ENCODE data around the gene EFHD2.

DNA sequence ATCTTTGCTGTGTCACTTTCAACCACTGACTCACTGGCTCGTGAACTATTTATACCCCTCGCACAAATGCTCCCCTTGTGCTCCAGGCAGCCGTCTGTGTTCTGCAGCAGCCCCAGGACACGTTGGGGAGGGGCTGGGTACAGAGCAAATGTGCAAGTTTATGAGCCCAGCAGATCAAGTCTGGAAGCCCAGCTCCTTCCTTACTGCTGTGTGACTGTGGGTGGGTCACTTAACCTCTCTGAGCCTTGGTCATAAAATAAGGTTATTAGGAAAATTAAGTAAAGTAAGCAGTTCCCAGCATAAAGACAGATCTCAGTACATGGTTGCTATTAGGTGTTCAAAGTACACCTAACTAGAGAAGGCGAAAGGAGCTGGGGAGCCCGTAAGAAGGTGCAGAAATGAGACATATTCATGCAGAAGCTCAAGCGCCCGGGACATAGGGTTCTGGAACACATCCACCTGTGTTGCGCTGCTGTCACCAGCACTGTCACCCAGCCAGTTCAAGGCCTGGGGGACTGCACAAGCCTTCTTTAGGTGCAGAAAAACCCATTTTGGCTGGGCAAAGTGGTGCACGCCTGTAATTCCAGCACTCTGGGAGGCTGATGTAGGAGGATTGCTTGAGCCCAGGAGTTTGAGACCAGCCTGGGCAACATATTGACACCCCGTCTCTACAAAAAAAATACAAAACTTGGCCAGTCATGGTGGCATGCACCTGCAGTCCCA is 13.8 kb downstream of the EFHD2 start:
- TF ChIP-seq, protein P1, sequence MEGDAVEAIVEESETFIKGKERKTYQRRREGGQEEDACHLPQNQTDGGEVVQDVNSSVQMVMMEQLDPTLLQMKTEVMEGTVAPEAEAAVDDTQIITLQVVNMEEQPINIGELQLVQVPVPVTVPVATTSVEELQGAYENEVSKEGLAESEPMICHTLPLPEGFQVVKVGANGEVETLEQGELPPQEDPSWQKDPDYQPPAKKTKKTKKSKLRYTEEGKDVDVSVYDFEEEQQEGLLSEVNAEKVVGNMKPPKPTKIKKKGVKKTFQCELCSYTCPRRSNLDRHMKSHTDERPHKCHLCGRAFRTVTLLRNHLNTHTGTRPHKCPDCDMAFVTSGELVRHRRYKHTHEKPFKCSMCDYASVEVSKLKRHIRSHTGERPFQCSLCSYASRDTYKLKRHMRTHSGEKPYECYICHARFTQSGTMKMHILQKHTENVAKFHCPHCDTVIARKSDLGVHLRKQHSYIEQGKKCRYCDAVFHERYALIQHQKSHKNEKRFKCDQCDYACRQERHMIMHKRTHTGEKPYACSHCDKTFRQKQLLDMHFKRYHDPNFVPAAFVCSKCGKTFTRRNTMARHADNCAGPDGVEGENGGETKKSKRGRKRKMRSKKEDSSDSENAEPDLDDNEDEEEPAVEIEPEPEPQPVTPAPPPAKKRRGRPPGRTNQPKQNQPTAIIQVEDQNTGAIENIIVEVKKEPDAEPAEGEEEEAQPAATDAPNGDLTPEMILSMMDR (IDR thresholded peaks at IDR 0.05): no peak
- no peak for TF ChIP-seq POLR2AphosphoS5 (IDR thresholded peaks at IDR 0.05)
- TF ChIP-seq POLR2A (IDR thresholded peaks at IDR 0.05): no peak
